Fibroblast of the conjunctiva (primary cell): Measurements from ENCODE around the gene CYB5A.

Source experiments
- DNase-seq: peaks from one replicate; pipeline ENCODE4 v3.0.0-alpha.2; 2010; ENCODE audit warnings: low read depth

CYB5A gene

DNA sequence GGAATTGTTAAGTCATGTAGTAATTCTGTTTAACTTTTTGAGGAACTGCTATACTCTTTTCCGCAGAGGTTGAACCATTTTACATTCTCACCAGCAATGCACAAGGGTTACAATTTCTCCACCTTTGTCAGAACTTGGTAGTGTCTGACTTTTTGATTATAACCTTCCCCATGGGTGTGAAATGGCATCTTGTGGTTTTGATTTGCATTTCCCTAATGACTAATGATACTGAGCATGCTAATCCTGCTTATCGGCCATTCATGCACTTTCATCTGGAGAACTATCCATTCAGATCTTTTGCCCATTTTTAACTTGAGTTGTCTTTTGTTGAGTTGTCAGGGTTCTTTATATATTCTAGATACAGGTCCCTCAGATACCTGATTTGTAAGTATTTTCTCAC, 47.2 kb downstream of the CYB5A start:
- DNase-seq: no peak

DNA sequence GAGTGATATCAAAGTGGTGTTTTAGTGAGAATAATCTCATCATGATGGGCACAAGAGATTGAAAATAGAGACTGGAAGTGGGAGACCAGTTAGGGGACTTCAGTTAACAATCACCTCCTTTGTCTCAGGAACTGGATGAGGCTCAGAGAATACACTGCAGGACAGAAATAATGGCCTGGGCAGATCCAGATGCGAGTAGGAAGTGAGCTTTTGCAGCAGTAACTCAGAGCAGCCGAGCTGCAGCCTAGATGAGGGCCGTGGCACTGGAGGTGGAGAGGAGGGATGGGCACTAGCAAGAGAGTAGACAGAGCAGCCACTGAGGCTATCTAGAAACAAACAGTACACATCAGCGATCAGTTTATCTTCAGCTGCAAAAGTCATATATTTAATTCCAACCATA, 48.6 kb downstream of the CYB5A start:
- no peak for DNase-seq

DNA sequence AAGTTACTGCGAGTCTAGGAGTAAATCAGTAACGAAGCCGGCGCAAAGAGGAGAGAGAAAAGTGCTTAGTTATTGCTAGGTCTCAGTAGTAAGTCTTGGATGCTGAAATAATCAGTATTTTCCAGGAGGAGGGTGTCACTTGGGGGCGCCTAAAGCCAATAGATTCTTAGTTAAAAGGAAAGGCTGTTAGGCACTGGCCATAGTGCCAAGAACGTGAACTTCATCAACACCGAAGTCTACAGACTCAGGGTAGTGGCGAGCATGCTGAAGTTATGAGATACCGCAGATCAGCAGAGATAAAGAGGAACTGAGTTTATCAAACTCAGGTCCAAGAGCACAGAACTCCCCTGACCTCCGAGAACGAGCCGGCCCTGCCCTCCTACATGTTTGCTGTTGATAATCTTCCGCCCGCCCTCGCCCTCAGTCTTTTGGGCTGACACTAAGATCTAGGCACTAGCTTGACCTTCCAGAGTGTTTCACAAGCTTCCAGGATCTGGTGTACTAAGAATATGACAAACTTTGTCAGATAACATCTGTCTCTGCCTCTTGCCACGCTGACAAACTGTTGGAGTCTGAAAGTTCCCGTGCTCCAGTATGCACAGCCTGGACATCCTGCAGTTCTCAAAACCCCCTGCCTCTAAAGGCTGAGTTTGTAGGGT, 49.2 kb downstream of the CYB5A start:
- no peak for DNase-seq

DNA sequence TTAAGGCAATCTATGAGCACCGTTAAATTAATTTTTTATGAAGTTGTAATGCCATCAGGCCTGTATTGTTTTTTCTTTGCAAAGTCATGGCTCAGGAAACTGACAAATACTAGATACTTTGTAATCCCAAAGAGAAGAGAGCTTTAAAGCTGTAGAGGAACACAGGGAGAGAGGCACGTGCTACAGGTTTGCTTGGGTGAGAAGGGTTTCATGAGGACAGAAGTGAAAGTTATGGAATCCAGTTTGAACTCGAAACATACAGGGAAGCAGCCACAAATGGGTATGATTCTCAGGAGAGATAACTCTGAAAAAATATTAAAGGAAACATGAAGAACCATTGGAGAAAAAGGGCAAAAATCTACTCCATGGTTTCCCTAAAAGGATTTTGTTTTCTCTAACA, 49.8 kb downstream of the CYB5A start:
- no peak for DNase-seq

DNA sequence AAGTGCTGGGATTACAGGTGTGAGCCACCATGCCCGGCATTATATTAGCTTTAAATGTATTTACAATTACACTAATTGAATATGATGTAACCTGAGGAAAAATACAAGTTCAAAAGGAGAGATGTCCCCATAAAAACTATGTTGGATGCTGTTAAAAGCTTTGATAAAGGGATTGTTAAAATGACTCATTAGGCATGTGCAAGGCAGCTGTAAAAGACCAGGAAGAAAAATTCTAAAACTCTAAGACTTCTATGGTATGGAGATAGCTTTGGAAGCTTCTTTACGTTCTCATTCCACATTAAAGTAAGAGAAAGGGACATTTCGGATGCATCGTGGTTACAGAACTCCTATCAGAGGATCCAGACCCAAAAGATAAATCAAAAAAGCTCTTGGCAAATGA, 50.3 kb downstream of the CYB5A start:
- DNase-seq: no peak

DNA sequence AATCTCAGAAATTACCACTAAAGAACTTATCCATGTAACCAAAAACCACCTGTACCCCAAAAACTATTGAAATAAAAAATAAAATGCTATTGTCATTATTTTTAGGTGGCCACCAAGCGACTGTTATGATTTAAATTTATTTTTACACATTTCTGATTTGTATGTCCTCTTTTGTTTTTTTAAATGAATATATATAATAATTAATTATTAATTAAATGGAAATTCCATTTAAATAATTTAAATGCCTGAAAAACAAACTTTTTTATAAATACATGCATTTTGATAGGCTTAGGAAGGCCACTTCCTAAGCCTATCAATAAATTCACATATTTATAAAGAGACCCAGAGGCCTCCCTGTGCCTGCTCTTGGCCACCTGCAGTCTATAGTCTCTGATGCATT, 52.2 kb downstream of the CYB5A start:
- DNase-seq: no peak

DNA sequence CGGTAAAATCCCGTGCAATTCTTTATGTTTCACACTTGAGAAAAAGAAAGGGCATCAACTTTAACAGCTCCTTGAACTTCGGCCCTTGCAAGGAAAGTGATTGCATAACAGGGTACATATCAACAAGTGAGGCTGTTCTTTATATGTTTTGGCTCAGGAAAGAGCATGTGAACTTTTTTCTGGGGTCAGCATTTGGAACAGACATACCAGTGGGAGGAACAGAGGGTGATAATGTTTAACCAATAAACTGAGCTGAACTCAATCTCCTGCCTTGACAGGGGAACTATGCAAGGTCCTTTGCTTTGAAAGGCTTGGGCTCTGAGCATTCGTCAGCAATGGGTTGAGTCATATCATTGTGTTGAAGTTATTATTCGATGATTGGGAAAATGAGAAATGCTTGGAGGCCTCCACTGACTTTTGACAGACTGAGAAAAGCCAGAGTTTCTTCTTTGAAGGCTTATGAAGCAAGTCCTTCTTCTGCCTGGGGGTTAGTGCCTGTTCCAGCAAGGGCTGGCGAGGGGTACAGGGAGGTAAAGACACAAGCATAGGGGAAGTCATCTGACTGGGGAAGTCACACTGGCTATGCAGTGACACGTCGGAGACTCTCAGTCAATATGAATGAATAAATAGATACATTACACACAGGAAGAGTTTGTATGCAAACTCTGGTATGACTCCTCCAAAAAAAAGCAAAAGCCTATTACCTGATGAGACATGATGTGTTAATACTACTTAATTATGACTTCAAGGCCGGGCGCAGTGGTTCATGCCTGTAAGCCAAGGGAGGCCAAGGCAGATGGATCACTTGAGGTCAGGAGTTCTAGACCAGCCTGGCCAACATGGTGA, 57.2 kb downstream of the CYB5A start:
- peak; percentile 77 for DNase-seq

DNA sequence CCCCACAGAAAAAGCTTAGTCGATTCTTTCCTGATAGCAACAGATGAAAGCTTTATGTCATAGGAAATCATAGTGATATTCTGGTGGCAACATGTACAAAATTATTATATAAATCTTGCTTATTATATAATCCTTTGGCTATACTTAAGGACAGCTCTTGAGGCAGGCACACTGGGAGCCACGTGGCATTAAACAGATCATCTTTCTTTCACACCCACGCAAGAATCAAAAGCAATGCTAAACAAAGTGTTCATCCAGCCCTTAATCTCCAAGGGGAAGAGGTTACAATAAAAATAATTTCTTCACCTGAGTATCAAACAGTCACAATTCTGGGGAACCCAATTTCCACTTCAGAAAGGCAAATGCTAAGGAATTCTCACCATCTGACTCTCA, 57.8 kb downstream of the CYB5A start:
- no peak for DNase-seq

DNA sequence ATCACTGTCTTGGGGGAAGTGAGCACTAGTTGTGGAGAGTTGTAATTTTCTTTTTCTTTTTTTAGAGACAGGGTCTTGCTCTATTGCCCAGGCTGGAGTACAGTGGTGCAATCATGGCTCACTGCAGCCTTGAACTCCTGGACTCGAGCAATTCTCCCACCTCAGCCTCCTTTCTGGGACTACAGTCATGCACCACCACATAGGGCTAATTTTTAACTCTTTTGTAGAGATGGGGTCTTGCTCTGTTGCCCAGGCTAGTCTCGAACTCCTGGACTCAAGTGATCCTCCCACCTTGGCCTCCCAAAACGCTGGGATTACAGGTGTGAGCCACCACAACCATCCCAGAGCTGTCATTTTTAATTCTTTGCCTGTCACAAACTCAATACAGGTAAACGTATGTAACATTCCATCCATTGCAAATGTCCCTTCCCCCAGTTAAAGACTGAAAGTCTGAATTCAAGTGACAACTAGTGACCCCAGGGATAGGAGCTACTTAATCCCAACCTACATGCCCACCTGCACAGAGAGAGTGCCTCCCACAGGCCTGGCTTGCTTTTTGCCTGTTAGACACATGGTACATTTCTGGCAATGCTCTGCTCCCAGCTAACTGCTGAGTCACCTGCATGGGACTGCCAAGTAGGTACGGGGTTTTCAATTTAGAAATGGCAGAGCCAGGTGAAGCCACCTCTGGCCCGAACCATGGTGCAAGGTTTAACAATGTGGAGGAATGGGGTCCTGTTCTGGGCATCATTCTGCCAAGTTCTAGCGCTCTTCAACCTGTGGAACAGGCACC, 60.6 kb downstream of the CYB5A start:
- DNase-seq: no peak

DNA sequence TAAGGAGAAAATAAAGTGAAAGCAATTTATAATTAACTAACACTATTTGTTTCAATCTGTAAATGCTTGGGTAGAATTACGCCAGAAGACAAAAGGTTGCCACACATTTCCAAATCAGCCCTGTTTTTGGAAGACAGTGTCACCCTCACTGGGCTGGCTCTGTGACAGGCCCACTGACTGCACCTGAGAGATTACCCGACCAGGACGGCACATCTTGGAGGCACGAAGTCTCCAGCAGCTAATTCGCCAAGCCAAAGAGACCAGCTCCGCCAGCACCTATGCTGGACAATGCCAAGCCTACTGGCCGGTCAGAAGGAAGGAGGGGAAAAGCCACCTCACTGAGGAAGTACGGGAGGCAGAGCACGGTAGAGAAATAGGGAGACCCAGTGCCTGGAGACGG, 61.9 kb downstream of the CYB5A start:
- no peak for DNase-seq

DNA sequence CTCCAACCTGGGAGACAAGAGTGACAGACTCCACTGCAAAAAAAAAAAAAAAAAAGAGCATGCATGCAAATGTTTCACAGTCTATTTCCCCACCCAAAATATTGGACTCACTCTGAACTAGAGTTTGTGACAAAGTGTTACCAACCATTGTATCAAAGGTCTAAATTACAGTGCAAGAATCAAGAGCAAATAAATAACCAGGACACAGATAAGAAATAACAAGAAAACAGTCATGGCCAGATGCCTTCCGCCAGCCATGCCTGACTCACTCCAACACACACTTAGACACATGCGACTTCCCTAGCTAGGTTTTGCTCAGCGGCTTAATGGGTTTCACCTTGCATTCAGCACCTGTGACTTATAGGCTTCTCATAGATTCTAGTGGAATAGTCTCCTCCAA, 62.8 kb downstream of the CYB5A start:
- no peak for DNase-seq

DNA sequence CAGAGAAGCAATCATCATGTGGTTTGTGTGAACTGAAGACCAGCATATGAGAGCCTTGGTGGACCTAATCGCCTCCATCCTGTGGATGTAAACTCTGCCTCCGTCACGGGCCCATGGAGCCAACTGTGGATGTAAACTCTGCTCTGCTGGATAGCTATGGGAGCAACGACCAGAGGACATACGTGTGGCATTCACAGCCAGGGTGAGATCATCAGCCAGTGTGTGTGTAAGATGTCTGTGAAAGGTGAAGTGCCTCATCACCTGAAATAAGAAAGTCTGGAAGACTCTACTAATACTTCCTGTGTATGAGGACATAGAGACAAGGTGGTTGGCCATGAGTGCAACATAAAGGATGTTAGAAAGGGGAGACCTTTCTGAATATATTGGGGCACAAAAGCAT, 63.5 kb downstream of the CYB5A start:
- DNase-seq: no peak

DNA sequence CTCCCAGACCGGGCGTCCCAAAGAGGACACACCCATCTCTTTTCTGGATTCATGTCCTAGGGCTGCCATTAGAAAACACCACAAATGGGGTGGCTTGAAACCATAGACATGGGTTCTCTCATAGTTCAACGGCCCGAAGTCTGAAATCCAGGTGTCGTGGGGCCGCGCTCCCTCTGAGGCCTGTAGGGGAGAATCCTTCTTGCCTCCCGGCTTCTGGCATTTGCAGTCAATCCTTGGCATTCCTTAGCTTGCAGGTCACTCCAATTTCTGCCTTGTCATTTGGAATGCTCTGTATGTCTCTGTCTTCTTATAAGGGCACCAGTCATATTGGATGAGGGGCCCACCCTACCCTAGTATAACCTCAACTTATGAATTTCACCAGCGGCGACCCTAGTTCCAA, 65.1 kb downstream of the CYB5A start:
- DNase-seq: no peak

DNA sequence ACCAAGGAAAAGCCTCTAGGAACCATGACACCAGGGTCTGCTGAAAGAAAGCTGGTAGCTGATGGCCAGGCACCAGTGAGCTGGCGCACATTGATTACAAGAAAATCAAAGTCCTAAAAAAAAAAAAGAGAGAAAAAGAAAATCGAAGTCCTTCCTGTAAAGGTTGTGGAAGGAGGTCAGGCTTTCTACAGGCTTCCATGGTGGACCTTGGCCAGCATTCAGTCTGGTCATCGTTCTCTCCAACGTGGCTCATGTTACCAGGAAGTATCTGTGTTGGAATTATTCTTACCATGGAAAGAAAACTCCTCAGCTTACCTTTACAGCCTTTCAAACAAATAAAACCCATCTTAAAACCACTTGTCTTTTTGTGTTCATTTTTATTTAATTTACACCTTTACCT, 65.6 kb downstream of the CYB5A start:
- no peak for DNase-seq

DNA sequence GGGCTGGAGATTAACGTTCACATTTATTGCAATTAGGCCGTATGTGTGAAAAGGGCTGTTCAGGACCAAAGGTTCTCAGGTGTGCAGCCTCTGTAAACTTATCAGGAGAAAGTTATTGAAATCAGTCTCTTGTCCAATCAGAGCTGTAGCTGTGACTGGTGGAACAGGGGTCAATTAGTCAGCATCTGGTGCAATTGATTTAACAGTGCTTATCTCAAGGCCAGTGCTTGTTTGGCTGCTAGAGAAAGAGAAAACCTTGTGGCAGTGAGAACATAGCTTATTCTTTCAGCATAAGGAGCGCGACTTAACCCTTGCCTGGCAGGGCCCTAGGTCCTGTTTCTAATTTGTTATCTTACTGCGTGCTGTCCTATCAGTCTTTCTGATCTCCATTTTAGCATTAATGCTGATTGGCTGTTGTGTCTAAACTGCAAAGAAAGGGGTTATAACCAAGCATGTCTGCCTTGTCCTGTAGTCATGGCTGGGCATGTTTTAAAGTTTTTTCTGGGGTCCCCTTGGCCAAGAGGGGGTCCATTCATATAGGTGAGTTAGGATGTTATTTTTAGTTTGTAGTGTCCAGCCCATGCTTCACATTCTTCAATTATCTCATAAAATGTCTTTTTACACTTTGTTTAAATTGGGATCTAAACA, 66.4 kb downstream of the CYB5A start:
- no peak for DNase-seq

DNA sequence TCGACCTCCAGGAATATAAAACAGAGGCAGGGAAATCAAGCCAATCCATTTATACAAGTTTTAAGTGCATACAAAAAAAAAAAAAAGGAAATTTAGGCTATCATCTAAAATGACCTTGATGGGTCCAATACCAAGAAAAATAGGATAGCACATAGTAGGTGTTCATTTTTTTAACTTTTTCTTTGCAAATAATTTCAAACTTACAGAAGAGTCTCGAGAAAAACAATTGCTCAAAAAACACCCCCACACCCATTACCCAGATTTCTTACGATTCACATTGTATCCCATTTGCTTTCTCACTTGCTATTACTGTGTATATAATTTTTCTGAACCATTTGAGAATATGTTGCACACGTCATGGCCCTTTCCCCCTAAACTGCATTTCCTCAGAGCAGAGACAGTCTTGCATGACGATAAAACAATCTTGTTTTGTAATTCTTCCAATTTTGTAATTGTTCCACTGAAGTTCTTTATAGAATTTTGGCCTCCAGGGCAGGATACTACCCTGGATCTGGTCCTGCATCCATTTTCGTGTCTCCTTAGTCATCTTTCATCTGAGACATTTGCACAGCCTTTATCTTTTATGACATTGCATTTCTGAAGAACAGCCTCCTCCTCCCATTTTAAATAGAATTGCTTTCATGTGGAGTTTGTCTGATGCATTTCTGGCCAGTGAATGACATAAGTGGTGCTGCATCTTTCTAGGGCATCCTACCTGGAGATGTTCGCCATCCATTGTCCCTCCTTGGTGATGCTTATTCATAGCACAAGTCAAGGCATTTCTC, 68.9 kb downstream of the CYB5A start:
- no peak for DNase-seq

DNA sequence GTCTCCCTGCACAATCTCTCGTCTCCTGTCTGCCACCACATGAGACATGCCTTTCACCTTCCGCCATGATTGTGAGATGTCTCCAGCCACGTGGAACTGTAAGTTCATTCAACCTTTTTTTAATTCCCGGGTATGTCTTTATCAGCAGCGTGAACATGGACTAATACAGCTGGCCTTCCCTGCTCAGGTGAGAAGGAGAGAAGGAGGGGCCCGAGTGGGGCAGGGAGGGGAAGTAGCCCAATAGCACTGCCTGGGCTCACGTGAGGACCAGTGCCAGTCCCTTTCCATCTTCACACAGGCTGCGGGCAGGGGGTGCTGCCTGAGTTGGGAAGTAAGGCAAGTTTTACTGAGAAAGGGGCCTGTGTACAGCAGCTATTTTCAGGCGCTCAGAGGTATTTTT, 70.7 kb downstream of the CYB5A start:
- DNase-seq: no peak

DNA sequence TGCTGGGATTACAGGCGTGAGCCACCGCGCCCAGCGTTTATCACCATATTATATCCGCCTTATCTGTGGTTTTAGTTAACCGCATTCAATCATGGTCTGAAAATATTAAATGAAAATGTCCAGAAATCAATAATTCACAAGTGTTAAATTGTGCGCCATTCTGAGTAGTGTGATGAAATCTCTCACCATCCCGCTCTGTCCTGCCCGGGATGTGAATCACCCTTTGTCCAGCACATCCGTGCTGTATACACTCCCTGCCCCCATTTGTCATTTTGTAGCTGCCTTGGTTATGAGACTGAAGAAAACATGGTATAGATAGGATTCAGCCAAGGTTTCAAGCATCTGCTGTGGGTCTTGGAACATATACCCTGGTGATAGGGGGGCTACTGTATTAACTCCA, 72.7 kb downstream of the CYB5A start:
- DNase-seq: no peak

DNA sequence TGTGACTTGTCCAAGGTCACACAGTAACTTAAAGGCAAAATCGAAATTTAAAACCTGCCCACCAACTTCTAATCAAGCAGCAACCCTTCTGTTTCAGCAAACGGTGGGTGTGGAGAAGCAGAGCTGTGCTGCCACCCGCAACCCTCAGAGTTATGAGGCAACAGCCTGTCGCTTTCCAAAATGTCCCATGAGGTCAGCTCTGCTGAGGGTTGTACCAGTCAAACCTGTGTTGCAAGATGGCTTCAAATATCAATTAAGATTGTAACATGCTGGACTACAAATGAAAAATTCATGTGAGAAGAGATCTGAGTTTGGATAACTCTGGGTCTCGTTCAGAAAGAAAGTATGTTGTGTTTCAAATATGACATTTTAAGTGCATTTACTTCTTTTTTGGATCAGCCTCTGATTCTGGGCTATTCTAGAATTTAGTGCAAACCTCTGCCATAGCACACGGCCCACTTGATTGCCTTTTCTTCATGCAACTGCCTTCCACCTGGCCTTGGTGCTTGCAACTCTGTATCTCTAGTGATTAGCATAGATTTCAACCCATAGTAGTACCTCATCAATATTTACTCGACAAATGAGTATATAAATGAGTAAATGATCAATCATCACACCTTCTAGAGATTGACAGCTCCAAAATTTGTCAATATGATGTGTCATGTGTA, 74.2 kb downstream of the CYB5A start:
- no peak for DNase-seq

DNA sequence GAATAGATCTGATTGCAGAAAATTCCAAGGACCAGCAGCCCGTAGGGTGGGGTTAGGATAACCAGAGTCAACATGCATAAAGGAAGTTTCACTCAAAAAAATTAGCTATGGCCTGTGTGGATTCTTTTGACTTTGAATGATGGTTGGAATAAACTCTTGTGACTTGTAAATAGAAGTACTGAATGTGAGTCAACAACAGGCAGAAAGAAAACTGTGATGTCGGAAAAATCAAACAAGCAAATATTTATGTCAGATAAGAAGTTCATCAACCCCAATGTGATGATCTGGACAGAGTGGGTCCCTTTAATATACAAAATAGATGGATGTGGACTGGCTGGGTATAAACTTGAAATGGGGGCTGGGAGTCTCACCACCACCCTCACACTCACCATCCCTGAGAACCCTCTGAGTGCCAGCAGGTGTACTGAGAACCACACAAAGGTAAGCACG, 75.1 kb downstream of the CYB5A start:
- no peak for DNase-seq

DNA sequence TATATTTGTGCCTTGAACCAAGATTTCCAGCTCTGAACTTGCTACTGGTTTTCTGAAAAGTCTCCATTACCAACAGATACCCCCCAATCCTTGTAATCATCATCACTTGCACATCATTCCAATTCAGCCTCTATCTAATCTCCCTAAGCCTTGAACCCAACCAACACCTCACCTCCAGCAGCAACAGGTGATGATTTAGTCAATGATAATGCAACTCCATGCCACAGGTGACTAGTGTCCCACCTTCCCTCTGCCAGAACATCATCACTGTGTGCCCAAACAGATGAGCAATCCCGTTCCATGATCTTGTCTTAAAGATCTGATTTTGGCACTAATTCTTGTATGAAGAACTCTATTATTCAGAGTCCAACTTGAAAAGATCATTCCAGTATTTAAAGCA, 75.9 kb downstream of the CYB5A start:
- no peak for DNase-seq
